Muscle of leg (tissue), 11 donors: ENCODE results near the gene PTPRK. TPM values are rescaled to one million over a fixed set of nuclear protein-coding genes. Genes with fewer than 3 reads are reported as not detected.

Experiments
- DNase-seq: peaks from one replicate; pipeline ENCODE4 v3.0.0; 2013
- H3K27ac ChIP-seq: one replicate; pipeline ENCODE4 v1.5.1; 2013; ENCODE audit warnings: mild to moderate bottlenecking, low read length, control low read depth
- H3K27me3 ChIP-seq: one replicate; pipeline ENCODE4 v1.6.1; 2013; ENCODE audit warnings: low read length; ENCODE audit not compliant: control insufficient read depth, insufficient read depth
- H3K36me3 ChIP-seq: one replicate; pipeline ENCODE4 v1.6.1; 2013; ENCODE audit warnings: low read length; ENCODE audit not compliant: control insufficient read depth, insufficient read depth
- H3K4me1 ChIP-seq: one replicate; pipeline ENCODE4 v1.6.1; 2013; ENCODE audit warnings: low read length; ENCODE audit not compliant: control insufficient read depth, insufficient read depth
- H3K4me3 ChIP-seq: one replicate; pipeline ENCODE4 v1.5.1; 2013; ENCODE audit warnings: low read length, control low read depth
- H3K9me3 ChIP-seq: replicated peaks from 2 replicates; pipeline ENCODE4 v1.6.1; 2013; ENCODE audit warnings: low read depth, low read length; ENCODE audit not compliant: control insufficient read depth
- WGBS: methylation state at CpG from one replicate; pipeline ENCODE4 v1.1.5; 2013; ENCODE audit warnings: missing lambda C conversion rate; ENCODE audit not compliant: insufficient coverage; 5-methylcytosine and 5-hydroxymethylcytosine counted together
- polyA plus RNA-seq, 8 donors: library from polyadenylated mRNA; unstranded; fragments of 120-200 nt; gene quantifications; one replicate each; pipeline versions ENCODE4 v1.2.1 to v1.2.3, GENCODE V29; 2013; ENCODE audit warnings: inconsistent platforms in 1 of 8, low replicate concordance in 1 of 8; ENCODE audit not compliant: insufficient read length in 8 of 8, insufficient read depth in 1 of 8
- total RNA-seq: library from RNA; stranded (reverse); fragments of 120-200 nt; gene quantifications from one replicate; pipeline ENCODE4 v1.2.4, GENCODE V29; 2013

PTPRK gene
- total and polyA plus RNA-seq, 9 donors, result 14.4 to 21.8 (median 18.2) TPM

- Histone ChIP-seq H3K9me3 (no peaks in the 10 kb centered on the region), H3K36me3 (no peaks in the 10 kb centered on the region), H3K4me3 (no peak overlapping the region), H3K4me1 (no peaks in the 10 kb centered on the region), H3K27me3 (no peaks in the 10 kb centered on the region), H3K27ac (no peak overlapping the region)
- no CpG with 5 or more reads among the region's 2 CpGs for WGBS
- no peak for DNase-seq
Observed at GRCh38 chr6:128532136-128532535, 11.7 kb upstream of the PTPRK start.

GRCh38 chr6:128531696-128532095 is 11.3 kb upstream of the PTPRK start:
- WGBS, result 52% methylated on average over 2 of the region's 2 CpGs

GRCh38 chr6:128528241-128528640 is 7.8 kb upstream of the PTPRK start:
- Histone ChIP-seq H3K36me3 (no peaks in the 10 kb centered on the region), H3K4me3 (no peak overlapping the region), H3K4me1 (no peaks in the 10 kb centered on the region), H3K27ac (no peak overlapping the region), H3K27me3 (no peaks in the 10 kb centered on the region), H3K9me3 (no peaks in the 10 kb centered on the region)
- no peak for DNase-seq

More at GRCh38 chr6:128531696-128532095, 11.3 kb upstream of the PTPRK start:
- Histone ChIP-seq H3K4me3 (no peak overlapping the region), H3K27me3 (no peaks in the 10 kb centered on the region), H3K4me1 (no peaks in the 10 kb centered on the region), H3K27ac (no peak overlapping the region), H3K36me3 (no peaks in the 10 kb centered on the region), H3K9me3 (no peaks in the 10 kb centered on the region)
- DNase-seq, result no peak

GRCh38 chr6:128527375-128527774 is 7.0 kb upstream of the PTPRK start:
- Histone ChIP-seq H3K9me3 (no peaks in the 10 kb centered on the region), H3K4me3 (no peak overlapping the region), H3K27me3 (no peaks in the 10 kb centered on the region), H3K36me3 (no peaks in the 10 kb centered on the region), H3K4me1 (no peaks in the 10 kb centered on the region), H3K27ac (no peak overlapping the region)
- DNase-seq, result no peak
- no CpG with 5 or more reads among the region's 1 CpG for WGBS

GRCh38 chr6:128526152-128526914 is 5.9 kb upstream of the PTPRK start:
- Histone ChIP-seq H3K36me3 (no peaks in the 10 kb centered on the region), H3K4me3 (no peak overlapping the region), H3K4me1 (peaks cover under 1% of the 10 kb centered on the region), H3K27ac (no peak overlapping the region), H3K27me3 (no peaks in the 10 kb centered on the region), H3K9me3 (no peaks in the 10 kb centered on the region)
- WGBS, result 94% methylated on average over 2 of the region's 5 CpGs
- DNase-seq, result no peak

GRCh38 chr6:128525406-128525805 is 5.0 kb upstream of the PTPRK start:
- Histone ChIP-seq H3K9me3 (no peaks in the 10 kb centered on the region), H3K27me3 (no peaks in the 10 kb centered on the region), H3K27ac (no peak overlapping the region), H3K36me3 (no peaks in the 10 kb centered on the region), H3K4me3 (no peak overlapping the region), H3K4me1 (peaks cover 3% of the 10 kb centered on the region)
- 100% methylated on average over 1 of the region's 2 CpGs for WGBS
- DNase-seq, result peak; percentile 15

GRCh38 chr6:128521282-128521632 is 858 bp upstream of the PTPRK start:
- H3K27me3 ChIP-seq, result no peaks in the 10 kb centered on the region
- peaks cover 3% of the 10 kb centered on the region for H3K4me1 ChIP-seq
- H3K36me3 ChIP-seq, result no peaks in the 10 kb centered on the region
- peak overlapping the region; percentile 98 for H3K27ac ChIP-seq
- no peak for DNase-seq
- no peaks in the 10 kb centered on the region for H3K9me3 ChIP-seq
- H3K4me3 ChIP-seq, result peak overlapping the region; percentile 86
- WGBS, result no CpG with 5 or more reads among the region's 2 CpGs

- Histone ChIP-seq H3K4me3 (peak overlapping the region; percentile 89), H3K27me3 (no peaks in the 10 kb centered on the region), H3K27ac (peak overlapping the region; percentile 97), H3K36me3 (no peaks in the 10 kb centered on the region), H3K9me3 (no peaks in the 10 kb centered on the region), H3K4me1 (peaks cover 3% of the 10 kb centered on the region)
- WGBS, result 0% methylated on average over 39 of the region's 39 CpGs
- no peak for DNase-seq
Observed at GRCh38 chr6:128519931-128520435, 416 bp downstream of the PTPRK start.

- peak; percentile 73 for DNase-seq
- Histone ChIP-seq H3K9me3 (no peaks in the 10 kb centered on the region), H3K27me3 (no peaks in the 10 kb centered on the region), H3K4me1 (peaks cover 3% of the 10 kb centered on the region), H3K4me3 (peak overlapping the region; percentile 89), H3K36me3 (no peaks in the 10 kb centered on the region), H3K27ac (peak overlapping the region; percentile 97)
- WGBS, result under 1% methylated on average over 27 of the region's 46 CpGs
Observed at GRCh38 chr6:128519132-128519930, 1.1 kb downstream of the PTPRK start.

GRCh38 chr6:128518434-128519131 is 1.8 kb downstream of the PTPRK start:
- no peak for DNase-seq
- Histone ChIP-seq H3K27ac (peak overlapping the region; percentile 97), H3K36me3 (no peaks in the 10 kb centered on the region), H3K4me1 (peaks cover 6% of the 10 kb centered on the region), H3K9me3 (no peaks in the 10 kb centered on the region), H3K4me3 (peak overlapping the region; percentile 89), H3K27me3 (no peaks in the 10 kb centered on the region)
- 34% methylated on average over 7 of the region's 21 CpGs for WGBS
